ENCODE measurements around the gene ZNRF4.
"Not testable (repeated sequence)": the region's sequence is repeated elsewhere in the genome, so short reads cannot be mapped to it uniquely, and the experiment has no call there.

Gene ZNRF4

DNA sequence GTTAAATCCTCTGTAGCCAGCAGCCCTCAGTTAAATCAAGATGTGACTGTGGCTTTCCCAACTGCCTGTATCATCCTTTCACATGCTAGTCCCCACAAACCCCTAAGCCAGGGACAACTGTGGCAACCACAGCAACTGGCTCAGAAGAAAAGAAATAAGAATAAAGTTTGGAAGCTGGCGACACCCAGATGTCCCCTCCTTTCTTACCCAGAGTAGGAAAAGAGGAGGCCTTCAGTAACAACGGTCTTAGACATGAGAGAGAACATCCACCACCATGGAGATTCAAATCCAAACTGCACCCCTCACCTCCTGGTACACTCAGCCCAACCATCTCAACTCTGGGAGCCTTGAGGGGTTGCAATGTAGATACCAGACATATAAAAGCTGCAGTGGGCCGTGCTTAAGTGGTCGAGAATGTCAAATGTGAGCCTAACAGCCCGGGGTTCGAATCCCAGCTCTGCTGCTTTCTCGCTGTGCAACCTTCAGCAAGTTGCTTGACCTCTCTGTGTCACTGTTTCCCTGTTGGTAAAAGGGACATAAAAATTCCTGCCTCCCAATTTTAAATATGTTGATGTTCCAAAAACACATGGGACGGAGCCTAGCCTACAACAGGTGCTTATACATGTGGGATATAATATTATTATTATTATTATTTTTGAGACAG is 23.8 kb downstream of the ZNRF4 start:
- FAIRE-seq (no peak), DNase-seq (ENCODE audit: insufficient read length) (no peak)
- TF ChIP-seq TAF1 (IDR thresholded peaks at IDR 0.05; ENCODE audit: borderline replicate concordance, low read depth, low read length) (no peak), POLR2A (IDR thresholded peaks at IDR 0.05; ENCODE audit: low read depth, low read length) (no peak), POLR2AphosphoS5 (IDR thresholded peaks at IDR 0.05; ENCODE audit: low read depth, low read length) (no peak)

DNA sequence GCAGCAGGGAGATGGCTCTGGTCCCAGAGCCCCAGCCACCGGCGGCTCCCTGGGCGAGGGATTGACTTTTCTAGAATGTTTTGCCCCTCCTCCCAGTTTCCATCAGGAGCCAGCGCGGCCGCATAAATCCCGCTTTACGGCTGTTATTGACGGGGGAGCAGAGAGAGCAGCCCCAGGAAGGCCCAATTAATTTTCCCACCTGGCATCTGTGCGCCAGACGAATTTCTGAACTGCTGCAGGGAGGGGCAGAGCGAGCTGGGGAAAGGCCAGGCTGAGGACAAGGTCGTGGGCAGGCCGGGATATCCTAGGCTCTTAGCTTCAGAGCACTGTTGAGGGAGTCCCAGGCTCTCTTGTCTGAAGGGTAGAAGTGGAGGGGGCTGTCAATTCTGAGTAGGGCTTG is 24.7 kb downstream of the ZNRF4 start:
- TF ChIP-seq TAF1 (IDR thresholded peaks at IDR 0.05; ENCODE audit: borderline replicate concordance, low read depth, low read length) (no peak), POLR2AphosphoS5 (IDR thresholded peaks at IDR 0.05; ENCODE audit: low read depth, low read length) (no peak), POLR2A (IDR thresholded peaks at IDR 0.05; ENCODE audit: low read depth, low read length) (no peak)
- DNase-seq (ENCODE audit: insufficient read length) (no peak), FAIRE-seq (no peak)

DNA sequence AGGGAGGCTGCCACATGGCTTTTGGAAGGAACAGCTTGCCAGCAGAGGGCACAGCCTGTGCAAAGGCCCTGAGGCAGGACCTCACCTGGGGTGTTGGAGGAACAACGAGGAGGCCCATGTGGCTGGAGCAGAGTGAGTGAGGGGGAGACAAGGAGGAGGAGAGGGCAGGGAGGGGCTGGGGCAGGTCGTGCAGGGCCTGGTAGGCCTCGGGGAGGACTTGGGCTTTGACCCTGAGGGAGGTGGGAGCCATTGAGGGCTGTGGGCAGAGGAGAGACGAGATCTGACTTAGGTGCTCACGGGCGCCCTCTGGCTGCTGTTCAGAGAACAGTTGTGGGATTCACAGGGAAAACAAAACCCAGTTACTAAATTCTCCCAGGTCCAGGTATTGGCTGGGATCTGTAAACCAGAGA is 25.2 kb downstream of the ZNRF4 start:
- FAIRE-seq, result no peak
- no peak for DNase-seq (ENCODE audit: insufficient read length)
- TF ChIP-seq POLR2AphosphoS5 (IDR thresholded peaks at IDR 0.05; ENCODE audit: low read depth, low read length), result no peak
- TF ChIP-seq TAF1 (IDR thresholded peaks at IDR 0.05; ENCODE audit: borderline replicate concordance, low read depth, low read length), result no peak
- no peak for TF ChIP-seq POLR2A (IDR thresholded peaks at IDR 0.05; ENCODE audit: low read depth, low read length)

DNA sequence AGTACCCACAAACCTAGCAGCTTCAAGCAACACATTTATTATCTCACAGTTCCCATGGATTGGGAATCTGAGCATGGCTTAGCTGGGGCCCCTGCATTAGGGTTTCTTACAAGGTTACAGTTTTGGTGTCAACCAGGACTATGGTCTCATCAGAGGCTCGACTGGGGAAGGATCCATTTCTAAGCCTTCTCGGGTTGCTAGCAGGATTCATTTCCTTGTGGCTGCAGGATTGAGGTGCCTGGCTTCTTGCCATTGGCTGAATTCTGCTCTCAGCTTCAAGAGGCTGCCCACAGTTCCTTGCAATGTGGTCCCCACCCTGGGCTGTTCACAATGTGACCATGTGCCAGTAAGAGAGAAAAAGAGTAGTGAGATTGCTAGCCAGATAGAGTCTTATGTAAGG is 26.7 kb downstream of the ZNRF4 start:
- DNase-seq (ENCODE audit: insufficient read length), result no peak
- TF ChIP-seq TAF1 (IDR thresholded peaks at IDR 0.05; ENCODE audit: borderline replicate concordance, low read depth, low read length) (no peak), POLR2A (IDR thresholded peaks at IDR 0.05; ENCODE audit: low read depth, low read length) (no peak), POLR2AphosphoS5 (IDR thresholded peaks at IDR 0.05; ENCODE audit: low read depth, low read length) (no peak)
- FAIRE-seq, result no peak

DNA sequence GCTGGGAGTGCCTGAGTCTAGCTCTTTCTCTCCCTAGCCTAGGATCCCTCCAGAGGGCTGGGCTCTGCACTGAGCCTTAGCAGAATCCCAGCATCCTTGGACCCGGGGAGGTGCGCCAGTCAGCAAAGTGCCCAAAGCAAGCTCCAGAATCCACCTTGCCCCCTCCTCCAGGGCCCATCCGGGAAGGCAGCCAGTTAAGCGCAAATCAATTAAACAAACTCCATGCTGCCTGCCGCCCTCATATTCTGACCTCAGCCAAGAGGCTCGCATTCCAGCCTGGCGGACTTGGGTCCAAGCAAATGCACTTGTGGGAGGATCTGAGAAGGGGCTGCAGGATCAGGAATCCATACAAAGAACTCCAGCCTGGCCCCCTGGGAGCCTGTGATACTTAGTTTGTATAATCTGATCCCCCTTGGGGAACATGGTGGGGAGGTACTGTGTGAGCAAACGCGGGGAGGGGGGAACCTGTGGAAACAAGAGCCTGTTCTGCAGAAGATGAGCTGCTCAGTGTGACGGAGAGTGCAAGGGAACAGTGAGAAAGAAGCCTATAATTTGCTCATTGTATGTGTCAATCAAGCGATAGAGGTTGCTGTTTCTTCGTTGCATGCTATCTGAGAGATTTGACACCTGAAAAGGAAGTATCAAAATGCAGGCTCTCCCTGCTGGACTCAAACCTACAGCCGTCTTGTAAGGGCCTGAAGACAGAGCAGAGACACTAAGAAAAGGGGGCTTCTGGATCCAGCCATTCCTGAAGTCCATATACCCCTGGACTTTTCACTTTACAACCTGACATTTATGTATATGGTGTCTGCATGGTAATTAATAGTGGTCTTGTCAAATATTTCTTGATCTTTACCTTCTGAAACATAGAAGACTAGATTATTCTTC is 29.4 kb downstream of the ZNRF4 start:
- FAIRE-seq, result no peak
- DNase-seq (ENCODE audit: insufficient read length), result no peak
- TF ChIP-seq POLR2AphosphoS5 (IDR thresholded peaks at IDR 0.05; ENCODE audit: low read depth, low read length) (no peak), TAF1 (IDR thresholded peaks at IDR 0.05; ENCODE audit: borderline replicate concordance, low read depth, low read length) (no peak), POLR2A (IDR thresholded peaks at IDR 0.05; ENCODE audit: low read depth, low read length) (no peak)

DNA sequence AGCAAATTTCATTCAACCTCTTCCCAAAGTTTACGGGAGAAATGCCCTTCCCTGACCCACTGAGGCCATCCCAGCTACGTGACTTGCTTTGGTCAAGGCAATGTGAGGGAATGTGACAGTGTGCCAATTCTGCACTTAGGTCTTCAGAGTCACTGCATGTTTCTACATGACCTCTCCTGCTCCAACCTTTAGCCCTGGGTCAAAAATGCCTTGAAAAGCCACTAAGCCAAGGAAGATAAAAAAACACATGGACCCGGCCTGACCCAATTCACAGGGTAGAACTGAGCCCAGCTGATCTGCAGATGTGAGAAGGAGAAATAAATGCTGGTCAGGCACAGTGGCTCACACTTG is 30.0 kb downstream of the ZNRF4 start:
- TF ChIP-seq TAF1 (IDR thresholded peaks at IDR 0.05; ENCODE audit: borderline replicate concordance, low read depth, low read length) (no peak), POLR2A (IDR thresholded peaks at IDR 0.05; ENCODE audit: low read depth, low read length) (no peak), POLR2AphosphoS5 (IDR thresholded peaks at IDR 0.05; ENCODE audit: low read depth, low read length) (no peak)
- FAIRE-seq (no peak), DNase-seq (ENCODE audit: insufficient read length) (no peak)

DNA sequence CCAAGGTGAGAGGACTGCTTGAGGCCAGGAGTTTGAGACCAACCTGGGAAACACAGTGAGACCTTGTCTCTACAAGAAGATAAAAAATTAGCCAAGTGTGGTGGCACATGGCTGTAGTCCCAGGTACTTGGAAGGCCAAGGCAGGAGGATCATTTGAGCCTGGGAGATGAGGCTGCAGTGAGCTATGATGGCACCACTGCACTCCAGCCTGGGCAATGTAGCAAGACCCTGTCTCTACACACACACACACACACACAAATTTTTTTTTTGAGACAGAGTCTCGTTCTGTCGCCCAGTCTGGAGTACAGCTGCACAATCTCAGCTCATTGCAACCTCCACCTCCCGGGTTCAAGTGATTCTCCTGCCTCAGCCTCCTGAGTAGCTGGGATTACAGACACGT is 30.4 kb downstream of the ZNRF4 start:
- not testable (repeated sequence) for FAIRE-seq; DNase-seq (ENCODE audit: insufficient read length)

DNA sequence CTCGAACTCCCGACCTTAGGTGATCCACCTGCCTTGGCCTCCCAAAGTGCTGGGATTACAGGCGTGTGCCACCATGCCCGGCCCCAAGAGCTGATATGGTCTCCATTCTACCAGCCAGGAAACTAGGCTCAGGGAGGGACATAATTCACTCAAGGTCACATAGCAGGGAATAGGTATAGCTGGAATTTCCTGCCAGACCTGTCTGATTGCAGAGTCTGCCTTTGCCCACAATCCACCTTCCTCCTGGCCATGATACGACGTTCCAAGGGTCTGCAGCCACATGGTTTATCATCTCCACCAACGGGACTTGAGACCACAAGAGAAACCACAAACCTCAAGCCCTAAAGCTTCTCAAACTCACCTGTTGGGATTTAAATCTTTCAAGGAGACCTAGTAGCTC is 32.0 kb downstream of the ZNRF4 start:
- no peak for TF ChIP-seq POLR2A (IDR thresholded peaks at IDR 0.05; ENCODE audit: low read depth, low read length)
- no peak for TF ChIP-seq TAF1 (IDR thresholded peaks at IDR 0.05; ENCODE audit: borderline replicate concordance, low read depth, low read length)
- no peak for TF ChIP-seq POLR2AphosphoS5 (IDR thresholded peaks at IDR 0.05; ENCODE audit: low read depth, low read length)
- FAIRE-seq (no peak), DNase-seq (ENCODE audit: insufficient read length) (no peak)

DNA sequence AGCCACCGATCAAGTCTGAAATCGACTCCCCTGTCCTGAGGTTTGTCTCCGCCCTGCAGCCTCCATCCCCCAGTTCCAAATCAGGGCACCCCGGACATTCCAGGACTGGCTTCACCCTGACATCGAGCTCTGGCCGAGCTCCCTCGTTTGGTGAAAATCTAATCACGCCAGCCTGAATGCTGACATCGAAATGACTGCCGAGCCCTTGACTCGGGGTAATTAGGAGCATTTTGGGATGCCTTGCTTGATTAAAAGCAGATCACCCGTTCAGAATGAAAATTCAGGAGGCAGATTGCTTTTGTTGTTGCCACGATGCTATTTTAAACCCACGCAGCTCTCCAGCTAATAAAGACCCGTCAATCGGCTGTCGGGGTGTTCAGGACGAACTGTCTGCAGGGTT is 34.3 kb downstream of the ZNRF4 start:
- no peak for FAIRE-seq
- no peak for TF ChIP-seq POLR2A (IDR thresholded peaks at IDR 0.05; ENCODE audit: low read depth, low read length)
- no peak for TF ChIP-seq TAF1 (IDR thresholded peaks at IDR 0.05; ENCODE audit: borderline replicate concordance, low read depth, low read length)
- TF ChIP-seq POLR2AphosphoS5 (IDR thresholded peaks at IDR 0.05; ENCODE audit: low read depth, low read length), result no peak
- no peak for DNase-seq (ENCODE audit: insufficient read length)

DNA sequence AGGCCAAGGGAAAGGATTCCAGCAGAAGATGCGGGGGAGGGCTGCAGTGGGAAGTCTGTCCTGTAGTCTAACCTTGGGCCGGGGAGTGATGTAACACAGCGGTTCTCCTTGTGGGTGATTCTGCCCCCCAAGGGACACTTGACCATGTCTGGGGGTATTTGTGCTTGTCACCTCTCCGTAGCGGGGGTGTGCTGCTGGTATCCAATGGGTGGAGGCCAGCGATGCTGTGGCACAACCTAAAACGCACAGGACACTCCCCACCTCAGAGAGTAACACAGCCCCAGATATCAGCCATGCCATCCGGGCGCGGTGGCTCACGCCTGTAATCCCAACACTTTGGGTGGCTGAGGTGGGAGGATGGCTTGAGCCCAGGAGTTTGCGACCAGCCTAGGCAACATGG is 36.3 kb downstream of the ZNRF4 start:
- TF ChIP-seq TAF1 (IDR thresholded peaks at IDR 0.05; ENCODE audit: borderline replicate concordance, low read depth, low read length), result no peak
- no peak for TF ChIP-seq POLR2AphosphoS5 (IDR thresholded peaks at IDR 0.05; ENCODE audit: low read depth, low read length)
- TF ChIP-seq POLR2A (IDR thresholded peaks at IDR 0.05; ENCODE audit: low read depth, low read length), result no peak
- FAIRE-seq, result no peak

DNA sequence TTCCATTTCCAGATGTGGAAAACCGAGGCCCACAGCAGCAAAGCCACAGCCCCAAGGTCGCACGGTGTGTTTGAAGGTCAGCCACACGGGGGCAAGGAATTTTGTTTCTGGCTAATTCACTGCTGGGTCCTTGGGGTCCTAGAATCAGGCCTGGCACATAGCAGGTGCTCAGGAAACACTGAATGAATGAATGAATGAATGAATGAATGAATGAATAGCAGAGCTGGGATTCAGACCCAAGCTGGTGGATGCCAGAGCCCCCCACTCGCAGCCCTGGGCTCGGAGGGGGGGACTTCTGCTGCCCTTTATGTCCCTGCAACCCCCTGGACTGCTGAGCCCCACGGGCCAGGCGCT is 37.0 kb downstream of the ZNRF4 start:
- no peak for FAIRE-seq
- TF ChIP-seq POLR2AphosphoS5 (IDR thresholded peaks at IDR 0.05; ENCODE audit: low read depth, low read length) (no peak), POLR2A (IDR thresholded peaks at IDR 0.05; ENCODE audit: low read depth, low read length) (no peak), TAF1 (IDR thresholded peaks at IDR 0.05; ENCODE audit: borderline replicate concordance, low read depth, low read length) (no peak)
- no peak for DNase-seq (ENCODE audit: insufficient read length)

More for the DNA sequence above, 36.3 kb downstream of the ZNRF4 start:
- no peak for DNase-seq (ENCODE audit: insufficient read length)
